Skin of body (tissue), 2 donors: ENCODE results near the gene EPHA10. TPM values are rescaled to one million over a fixed set of nuclear protein-coding genes. Genes with fewer than 3 reads are reported as not detected.
"Not testable (repeated sequence)": the region's sequence is repeated elsewhere in the genome, so short reads cannot be mapped to it uniquely, and the experiment has no call there.

ENCODE experiments used
- DNase-seq: peaks from one replicate; lab custom pipeline; 2025; lab: John Stamatoyannopoulos, UW
- total RNA-seq: library from RNA; depleted of rRNA; stranded (reverse); fragments of >200 nt; gene quantifications from one replicate; pipeline ENCODE4 v1.2.3, GENCODE V29; 2014

EPHA10 gene
- total RNA-seq, 1 donor from 2014 or later, result 0.49 TPM

- DNase-seq, result no peak
Observed at GRCh38 chr1:37717631-37718030, 47.3 kb downstream of the EPHA10 start.

GRCh38 chr1:37716321-37716720, 48.6 kb downstream of the EPHA10 start:
- no peak for DNase-seq

GRCh38 chr1:37714689-37715088, 50.2 kb downstream of the EPHA10 start:
- DNase-seq, result no peak

- no peak for DNase-seq
Observed at GRCh38 chr1:37714226-37714625, 50.7 kb downstream of the EPHA10 start.

- no peak for DNase-seq
Observed at GRCh38 chr1:37708471-37708870, 56.4 kb downstream of the EPHA10 start.

GRCh38 chr1:37705399-37705798, 59.5 kb downstream of the EPHA10 start:
- DNase-seq, result no peak

GRCh38 chr1:37704966-37705365, 60.0 kb downstream of the EPHA10 start:
- peak; percentile 75 for DNase-seq

GRCh38 chr1:37703061-37703460, 61.9 kb downstream of the EPHA10 start:
- no peak for DNase-seq

- no peak for DNase-seq
Observed at GRCh38 chr1:37701051-37701450, 63.9 kb downstream of the EPHA10 start.

- no peak for DNase-seq
Observed at GRCh38 chr1:37699147-37699546, 65.8 kb downstream of the EPHA10 start.

GRCh38 chr1:37697737-37698136, 67.2 kb downstream of the EPHA10 start:
- no peak for DNase-seq

GRCh38 chr1:37697090-37697489, 67.8 kb downstream of the EPHA10 start:
- no peak for DNase-seq

- no peak for DNase-seq
Observed at GRCh38 chr1:37692834-37693175, 72.1 kb downstream of the EPHA10 start.

GRCh38 chr1:37692078-37692833, 72.7 kb downstream of the EPHA10 start, which contains the start of gene CDCA8:
Gene CDCA8, plus strand, starts transcription at chr1:37692516. Its CDS starts 175 bp downstream, at chr1:37692691.
- peak; percentile 99 for DNase-seq

- DNase-seq, result no peak
Observed at GRCh38 chr1:37691497-37692077, 73.3 kb downstream of the EPHA10 start.

- no peak for DNase-seq
Observed at GRCh38 chr1:37688926-37689325, 76.0 kb downstream of the EPHA10 start.

GRCh38 chr1:37687764-37688163, 77.2 kb downstream of the EPHA10 start:
- not testable (repeated sequence) for DNase-seq

GRCh38 chr1:37685722-37686121, 79.2 kb downstream of the EPHA10 start:
- DNase-seq, result no peak

GRCh38 chr1:37684182-37684581, 80.7 kb downstream of the EPHA10 start:
- not testable (repeated sequence) for DNase-seq

- peak; percentile 47 for DNase-seq
Observed at GRCh38 chr1:37682334-37682987, 82.5 kb downstream of the EPHA10 start.

- DNase-seq, result no peak
Observed at GRCh38 chr1:37680933-37681332, 84.0 kb downstream of the EPHA10 start.

- DNase-seq, result no peak
Observed at GRCh38 chr1:37677808-37678207, 87.1 kb downstream of the EPHA10 start.

- DNase-seq, result no peak
Observed at GRCh38 chr1:37677143-37677439, 87.8 kb downstream of the EPHA10 start.
